ENCODE data around the gene NCOR2. TPM values are rescaled to one million over a fixed set of nuclear protein-coding genes. Genes with fewer than 3 reads are reported as not detected.
"Not testable (repeated sequence)": the region's sequence is repeated elsewhere in the genome, so short reads cannot be mapped to it uniquely, and the experiment has no call there.

The NCOR2 gene
- total and polyA plus RNA-seq, 2 of the 4 experiments (the other 2 are of a cell fraction): 12.9 to 40.8 TPM

GRCh38 chr12:124584494-124584893 is 17.1 kb upstream of the NCOR2 start:
- H4K91ac ChIP-seq (ENCODE audit: insufficient read depth, low read depth, low read length); H2BK20ac ChIP-seq (ENCODE audit: low read depth, low read length); H3K18ac ChIP-seq (ENCODE audit: low read depth, low read length); H2BK5ac ChIP-seq (ENCODE audit: low read depth, low read length, poor library complexity, severe bottlenecking); H3K23ac ChIP-seq (ENCODE audit: low read depth, low read length); H3K9me1 ChIP-seq (ENCODE audit: insufficient read depth, low read length); H3K9ac ChIP-seq (ENCODE audit: low read depth, low read length); H4K8ac ChIP-seq (ENCODE audit: low read depth in 2 of 2, low read length in 2 of 2); DNase-seq; H3K9me3 ChIP-seq (ENCODE audit: control insufficient read depth, insufficient read depth, low read length); H4K5ac ChIP-seq (ENCODE audit: low read depth, low read length); CTCF ChIA-PET; H3K4me2 ChIP-seq (ENCODE audit: low read depth, low read length); H3K4me3 ChIP-seq (ENCODE audit: insufficient read depth, low read depth, low read length); intact Hi-C loops (cut with micrococcal nuclease); H4K20me1 ChIP-seq (ENCODE audit: insufficient read depth, low read length); H3K14ac ChIP-seq (replicated peaks; ENCODE audit: low read depth, low read length); H3K36me3 ChIP-seq (ENCODE audit: control insufficient read depth, insufficient read depth, low read length); BruUV-seq (replicated peaks); H3K27me3 ChIP-seq (ENCODE audit: control insufficient read depth, insufficient read depth, low read length); H3K27ac ChIP-seq (ENCODE audit: insufficient read depth, low read length); H3K56ac ChIP-seq (ENCODE audit: extremely low read depth, insufficient read depth, low read length); dilution Hi-C loops (cut with HindIII; ENCODE audit: low sequenced_read_pairs, unreplicated experiment); H3K79me1 ChIP-seq (ENCODE audit: low read depth in 1 of 2, low read length in 2 of 2); H2AK9ac ChIP-seq (replicated peaks; ENCODE audit: low read depth, low read length, poor library complexity); H2AFZ ChIP-seq (replicated peaks; ENCODE audit: low read length, poor library complexity); H3K4ac ChIP-seq (ENCODE audit: low read depth, low read length); in situ Hi-C loops (cut with MboI; ENCODE audit: low sequenced_read_pairs); ATAC-seq (ENCODE audit: low read depth); H2BK120ac ChIP-seq (ENCODE audit: low read depth, low read length); H2BK15ac ChIP-seq (ENCODE audit: low read depth, low read length); H2AK5ac ChIP-seq (ENCODE audit: low read depth, low read length); H3K4me1 ChIP-seq (ENCODE audit: control insufficient read depth, insufficient read depth, low read length): not testable (repeated sequence)
- POLR2A ChIA-PET (ENCODE audit: unreplicated experiment): interaction anchor here (0.7 kb wide), 1 partner anchor 579 kb away, joined by 20 read pairs; no protein-coding TSS in a partner anchor
- WGBS, 2 experiments (ENCODE audit: extremely low coverage in 2 of 2, insufficient read length in 1 of 2): no CpG with 5 or more reads among the region's 7 CpGs

Measured in IMR-90 (cell line).